Left renal cortex interstitium (tissue), 4 donors: ENCODE data around the gene DSG2. TPM values are rescaled to one million over a fixed set of nuclear protein-coding genes. Genes with fewer than 3 reads are reported as not detected.
"Not testable (repeated sequence)": the region's sequence is repeated elsewhere in the genome, so short reads cannot be mapped to it uniquely, and the experiment has no call there.

Source experiments
- DNase-seq, 4 donors: peaks; one replicate each; pipeline ENCODE4 v3.0.0-alpha.2; 2013; ENCODE audit warnings: low read depth in 4 of 4, low spot score in 2 of 4, missing footprints in 1 of 4
- polyA plus RNA-seq, 4 donors: library from polyadenylated mRNA; unstranded; fragments of 120-200 nt; gene quantifications; one replicate each; pipeline ENCODE4 v1.2.1, GENCODE V29; 2013; ENCODE audit not compliant: insufficient read length in 4 of 4

DSG2 gene
- polyA plus RNA-seq = 10 to 100 TPM; 42.4 to 55.5 (median 47.5) TPM

DNA sequence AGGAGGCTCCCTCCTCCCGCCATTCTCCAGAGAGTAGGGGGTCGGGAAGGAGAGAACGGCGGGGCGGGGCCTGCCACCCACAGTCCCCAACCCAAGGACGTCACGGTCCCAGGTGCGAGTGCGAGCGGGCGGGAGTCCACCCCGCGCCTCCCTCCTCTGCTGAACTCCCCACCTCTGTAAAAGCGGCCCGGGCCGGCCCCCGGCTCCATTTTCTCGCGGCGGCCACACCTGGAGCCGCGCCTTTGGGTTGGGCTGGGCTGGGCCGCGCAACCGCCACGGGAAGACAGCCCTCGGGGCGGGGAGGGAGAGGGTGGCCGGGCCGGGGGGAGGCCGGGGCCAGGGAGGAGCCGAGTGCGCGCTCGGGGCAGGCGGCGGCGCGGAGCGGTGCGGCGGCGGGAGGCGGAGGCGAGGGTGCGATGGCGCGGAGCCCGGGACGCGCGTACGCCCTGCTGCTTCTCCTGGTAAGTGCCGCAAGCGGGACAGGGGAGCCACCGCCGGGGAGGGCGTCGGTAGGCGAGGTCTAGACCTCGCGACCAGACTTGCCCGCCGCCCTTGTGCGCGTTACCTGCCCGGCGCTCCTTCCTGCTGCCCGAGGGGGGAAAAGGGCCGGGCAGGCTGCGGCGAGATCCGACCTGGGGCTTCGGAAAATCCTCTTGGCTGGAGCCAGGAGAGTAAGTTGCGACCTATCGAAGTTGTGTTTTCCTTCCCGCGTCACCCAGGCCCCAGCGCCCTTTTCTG is at the start of gene DSG2:
TSS of gene DSG2 (plus strand) at position 342 of the 738 bp plus-strand sequence. CDS start at position 417, 75 bp downstream.
- peak; percentile 23 to 42 (median 30) for DNase-seq

DNA sequence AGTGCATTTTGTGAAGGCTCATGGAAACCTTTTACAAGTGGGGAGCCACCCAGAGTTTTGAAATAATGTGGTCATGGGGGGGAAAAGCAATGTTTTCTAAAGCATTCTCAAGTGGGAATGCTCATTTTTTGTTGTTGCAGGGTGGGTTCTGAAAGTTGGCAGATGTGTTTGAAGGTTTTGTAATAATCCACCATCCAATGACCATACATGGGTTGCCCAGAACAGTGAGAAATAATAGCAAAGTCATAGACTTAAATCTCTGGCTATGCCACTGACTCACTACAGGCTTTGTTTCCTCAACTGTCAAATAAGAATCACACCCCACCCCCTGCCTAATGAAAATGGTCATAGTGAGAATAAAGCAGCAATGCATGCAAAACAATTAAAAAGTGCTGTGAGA is 47.6 kb upstream of the DSG2 start:
- DNase-seq = no peak

DNA sequence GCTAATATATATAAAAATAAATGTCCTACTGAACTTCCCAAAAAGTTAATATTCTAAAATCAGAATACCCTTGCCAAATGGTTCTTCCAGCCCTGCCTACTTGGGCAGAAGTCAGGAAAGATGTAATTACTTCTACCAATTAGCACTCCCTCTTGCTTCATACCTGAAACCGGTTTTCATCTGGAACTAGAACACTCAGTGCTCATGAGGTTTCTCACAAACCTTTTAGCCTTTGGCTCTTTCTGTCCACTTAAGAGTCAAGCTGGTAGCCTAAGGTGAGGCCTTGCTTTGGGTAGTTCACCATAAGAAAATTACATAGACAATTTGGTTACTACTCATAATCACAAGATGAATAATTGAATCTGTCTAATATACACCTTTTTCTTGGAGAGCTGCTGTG is 46.4 kb upstream of the DSG2 start:
- DNase-seq = no peak

DNA sequence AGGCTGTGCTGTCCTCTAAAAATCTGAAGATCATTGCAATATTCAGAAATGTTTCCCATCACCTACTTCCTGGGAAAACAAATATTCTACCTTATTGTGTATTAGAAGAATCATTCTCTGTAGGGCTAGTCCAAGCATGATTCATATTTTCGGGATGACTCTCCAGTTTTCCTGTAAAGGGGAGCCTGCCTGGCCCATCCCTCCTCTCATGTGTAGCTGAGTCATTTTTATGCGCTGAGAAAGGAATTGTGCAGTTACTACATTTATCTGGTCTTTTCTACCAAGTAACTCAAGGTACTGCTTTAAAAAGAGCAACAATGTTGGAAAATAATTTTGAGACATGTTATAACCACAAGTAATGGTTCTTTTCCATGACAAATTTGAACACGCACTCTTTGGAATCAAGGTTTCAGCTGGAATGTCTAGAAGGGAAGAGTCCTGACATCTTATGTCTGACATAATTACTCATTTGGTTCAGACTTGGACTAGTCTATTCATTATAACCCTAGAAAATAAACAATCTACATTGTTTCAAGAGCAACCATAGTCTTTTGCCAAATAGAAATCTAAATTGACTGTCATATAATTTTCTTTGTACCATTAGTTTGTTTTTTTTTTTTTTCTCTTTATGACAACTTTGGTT is 43.8 kb upstream of the DSG2 start:
- no peak for DNase-seq

DNA sequence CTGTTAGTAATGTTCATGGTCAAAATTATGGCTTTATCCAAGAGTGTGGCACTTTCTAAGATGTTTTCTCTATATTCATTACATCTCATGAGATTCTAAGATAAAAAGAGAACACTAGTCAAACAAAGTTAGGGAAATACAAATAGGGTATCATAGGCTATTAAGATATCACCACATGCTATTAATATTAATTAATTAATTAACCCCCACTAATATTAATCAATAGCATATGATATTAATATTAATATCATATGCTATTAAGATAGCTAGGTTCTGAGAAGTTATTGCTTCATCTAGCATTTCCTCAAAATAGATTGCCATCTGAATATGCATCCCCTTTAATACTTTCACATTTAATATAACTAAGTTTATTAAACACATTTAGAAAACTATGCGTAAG is 28.3 kb upstream of the DSG2 start:
- no peak for DNase-seq

DNA sequence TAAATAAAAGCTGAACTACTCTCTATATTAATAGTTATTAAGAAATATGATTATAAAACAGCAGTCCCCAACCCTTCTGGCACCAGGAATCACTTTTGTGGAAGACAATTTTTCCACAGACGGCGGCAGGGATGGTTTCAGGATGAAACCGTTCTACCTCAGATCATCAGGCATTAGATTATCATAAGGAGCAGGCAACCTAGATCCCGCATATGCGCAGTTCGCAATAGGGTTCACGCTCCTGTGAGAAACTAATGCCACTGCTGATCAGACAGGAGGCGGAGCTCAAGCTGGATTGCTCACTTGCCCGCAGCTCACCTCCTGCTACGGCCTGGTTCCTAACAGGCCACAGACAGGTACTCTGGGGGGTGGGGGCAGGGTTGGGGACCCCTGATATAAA is 19.3 kb upstream of the DSG2 start:
- no peak for DNase-seq

DNA sequence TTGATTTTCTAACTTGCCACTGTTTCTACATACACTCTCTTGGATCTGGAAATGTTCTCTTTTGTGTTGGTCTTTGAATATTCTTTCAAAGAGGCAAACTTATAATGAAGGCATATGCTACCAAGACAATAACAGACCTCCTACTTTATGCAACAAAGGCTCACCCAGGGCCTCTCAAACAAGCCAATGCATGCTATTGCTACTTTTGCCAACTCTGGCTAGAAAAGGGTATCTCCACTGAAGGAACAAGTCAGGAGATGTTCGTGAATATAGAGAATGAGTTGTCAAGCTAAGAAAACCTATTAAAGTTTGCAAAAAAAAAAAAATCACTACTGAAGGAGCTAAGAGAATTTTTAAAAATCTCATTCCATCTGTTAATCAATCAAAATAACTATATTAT is 15.9 kb upstream of the DSG2 start:
- DNase-seq = no peak

DNA sequence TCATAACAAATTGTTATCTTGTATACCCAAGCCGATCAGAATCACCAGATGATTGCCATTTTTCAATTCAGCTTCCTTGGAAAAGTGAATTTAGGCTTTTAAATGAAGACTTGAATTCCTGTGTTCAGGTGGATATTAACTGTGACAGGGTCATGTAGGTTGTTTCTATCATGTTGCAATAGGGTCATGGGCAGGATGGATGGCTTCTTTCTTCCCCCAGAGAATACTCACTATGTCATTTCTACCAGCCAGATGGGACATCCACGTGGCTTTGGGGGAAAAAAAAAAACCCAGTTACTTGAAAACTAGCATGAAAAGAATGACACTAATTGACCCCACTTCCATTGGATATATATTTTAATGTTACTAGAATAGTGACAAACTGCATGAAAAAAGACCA is 14.6 kb upstream of the DSG2 start:
- DNase-seq = no peak

DNA sequence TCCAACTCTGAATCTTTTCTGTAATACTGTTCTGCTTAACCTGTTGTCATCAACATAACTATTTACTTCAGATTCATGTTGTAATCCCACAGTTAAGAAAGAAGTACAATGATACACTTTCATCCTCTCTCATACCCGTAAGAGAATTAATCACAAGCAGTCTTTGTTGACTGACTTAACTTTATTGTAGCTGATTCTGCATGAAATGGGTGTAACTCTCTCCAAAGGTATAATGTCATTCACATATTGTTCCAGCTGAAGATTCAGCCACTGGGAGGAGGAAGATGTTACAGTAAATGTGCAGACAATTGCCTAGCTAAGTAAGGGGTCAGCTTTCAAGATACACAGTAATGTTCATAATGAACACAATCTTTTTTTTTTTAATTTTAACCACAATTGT is 13.5 kb upstream of the DSG2 start:
- DNase-seq = no peak

DNA sequence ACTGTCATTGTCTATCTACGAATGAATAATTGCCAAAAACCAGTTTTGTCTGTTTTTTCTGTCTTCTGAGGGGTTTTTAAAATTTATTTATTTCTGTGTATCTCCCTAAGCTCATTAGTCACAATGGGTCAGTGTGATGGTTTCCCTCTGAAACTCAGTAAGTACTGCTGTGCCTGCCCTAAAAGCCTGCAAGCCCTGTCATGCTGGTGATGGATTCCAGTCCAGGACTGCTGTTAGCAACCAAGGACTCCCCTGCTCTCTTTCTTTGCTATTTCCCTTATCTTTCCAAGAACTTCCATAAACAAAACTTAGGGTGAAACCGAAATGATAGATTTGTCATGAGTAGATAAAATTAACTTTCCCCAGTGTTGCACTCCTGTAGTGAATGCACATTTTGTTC is 11.8 kb upstream of the DSG2 start:
- no peak for DNase-seq

DNA sequence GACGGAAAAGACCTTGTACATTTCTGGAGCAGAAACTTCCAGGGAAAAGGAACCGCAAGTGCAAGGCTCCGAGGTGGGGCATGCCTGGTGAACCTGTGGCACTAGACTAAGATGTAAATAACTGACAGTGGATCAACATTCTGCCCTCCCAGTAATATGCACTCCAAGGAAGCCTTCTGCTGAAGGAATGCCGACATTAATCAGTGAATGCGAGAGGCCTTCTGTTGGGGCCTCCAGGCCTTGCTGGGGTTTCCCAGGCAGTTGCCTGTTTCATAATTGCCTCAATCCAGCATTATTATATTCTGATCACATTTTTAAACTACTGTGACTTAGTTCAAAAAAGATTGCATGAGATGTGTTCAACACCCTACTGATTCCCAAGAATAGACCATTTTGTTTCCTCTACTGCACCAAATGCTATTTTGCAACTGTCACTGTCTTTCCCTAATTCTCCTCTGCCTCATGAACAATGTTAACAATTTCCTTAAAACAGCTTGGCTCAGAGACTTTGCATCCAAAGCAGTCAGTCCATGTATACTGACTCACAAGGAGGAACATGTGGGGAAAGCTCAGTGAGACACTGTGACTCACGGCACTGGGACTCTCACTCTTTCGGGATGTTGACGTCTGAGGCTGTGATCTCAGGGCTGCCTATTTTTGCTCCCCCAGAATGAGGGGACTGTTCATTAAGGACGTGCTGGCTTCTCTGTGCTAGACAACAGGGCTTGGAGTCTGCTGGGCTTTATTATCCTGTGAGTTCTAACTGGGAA is 10.5 kb upstream of the DSG2 start:
- DNase-seq = no peak

DNA sequence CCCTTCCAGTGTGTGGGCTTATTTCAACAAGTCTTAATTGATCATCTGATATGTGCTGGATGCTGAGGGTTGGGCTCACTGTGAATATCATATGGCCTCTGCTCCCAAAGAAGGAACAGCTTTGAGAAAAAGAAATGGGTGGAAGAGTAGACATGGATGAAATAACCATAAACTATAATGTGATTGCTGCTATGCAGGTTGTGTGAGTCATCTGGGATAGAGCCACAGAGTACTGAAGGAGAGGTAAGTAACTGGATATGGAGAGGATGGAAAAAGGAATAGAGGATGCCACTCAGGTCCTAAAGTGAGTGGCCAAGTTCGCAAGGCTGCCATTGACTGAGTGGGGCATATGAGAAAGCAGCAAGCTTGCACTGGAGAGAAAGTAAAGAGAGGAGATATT is 8.7 kb upstream of the DSG2 start:
- no peak for DNase-seq

DNA sequence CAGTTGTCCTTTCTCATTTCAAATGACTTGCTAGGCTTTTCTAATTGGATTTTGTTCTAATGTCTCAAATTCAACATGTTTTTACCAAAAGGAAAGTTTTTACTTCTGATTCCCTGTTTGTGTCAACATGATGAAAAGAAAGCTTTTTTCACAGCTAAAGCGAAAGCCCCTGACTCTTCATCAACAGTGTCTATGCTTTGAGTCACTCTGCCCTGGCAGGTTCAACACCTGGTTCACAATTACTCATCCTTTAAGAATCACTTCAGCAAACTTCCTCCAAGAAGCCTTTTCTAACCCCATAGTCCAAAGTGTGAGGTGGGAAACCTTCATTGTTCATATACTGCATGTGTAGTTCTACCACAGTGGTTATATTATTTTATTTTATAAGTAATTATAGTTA is 7.6 kb upstream of the DSG2 start:
- no peak for DNase-seq

DNA sequence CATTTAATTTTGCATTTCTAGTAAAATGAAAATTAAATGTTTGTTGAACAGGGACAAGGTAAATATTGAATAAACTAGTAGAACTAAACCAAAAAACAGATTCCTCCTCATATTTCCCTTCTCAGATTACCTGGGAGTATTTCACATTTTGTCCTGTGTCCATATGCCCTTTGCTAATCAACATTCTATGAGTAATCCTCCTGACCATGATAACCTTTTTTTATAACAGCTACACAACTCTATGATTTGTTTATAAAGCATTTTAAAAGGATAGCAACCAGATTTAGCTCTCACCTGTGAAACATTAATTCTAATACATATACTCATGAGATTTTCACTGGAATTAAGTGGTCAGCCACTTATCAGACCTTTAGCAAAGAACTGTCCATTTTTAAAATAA is 7.1 kb upstream of the DSG2 start:
- DNase-seq = no peak

DNA sequence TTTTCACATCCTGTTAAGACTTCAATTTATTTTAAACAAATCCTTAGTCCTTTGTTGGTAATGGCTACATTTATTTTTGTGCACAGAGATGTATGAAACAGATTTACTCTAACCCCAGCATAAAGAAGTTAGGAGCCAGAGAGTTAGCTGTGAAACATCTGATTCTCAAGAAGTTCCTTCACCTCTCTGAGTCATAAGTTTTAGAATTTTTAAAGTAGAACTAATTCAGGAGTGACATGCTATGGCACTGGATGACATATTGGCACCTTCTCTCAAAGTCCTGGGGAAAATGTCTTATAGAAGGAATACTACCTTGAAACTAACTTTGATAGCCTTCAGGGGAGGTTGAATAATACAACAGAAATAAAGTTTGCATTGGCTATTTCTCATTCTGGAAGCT is 6.4 kb upstream of the DSG2 start:
- no peak for DNase-seq

DNA sequence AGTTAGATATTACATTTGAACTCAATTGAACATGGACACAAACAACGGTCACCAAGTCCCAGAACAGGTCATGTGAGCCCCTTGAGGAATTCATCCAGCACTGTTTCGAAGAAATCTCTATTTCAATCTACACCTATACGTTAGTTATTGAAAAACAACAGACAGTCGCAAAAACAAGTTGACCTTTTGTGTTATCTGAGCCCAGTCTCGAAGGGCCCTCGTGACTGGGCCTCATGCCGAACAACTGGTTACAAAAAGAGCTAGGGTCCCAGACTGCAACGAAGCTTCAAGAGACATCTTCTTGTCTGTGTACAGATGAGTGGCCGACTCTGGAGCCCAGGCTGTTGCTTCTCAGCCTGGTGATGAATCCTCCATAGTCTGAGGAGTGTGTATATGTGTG is 5.3 kb upstream of the DSG2 start:
- no peak for DNase-seq

DNA sequence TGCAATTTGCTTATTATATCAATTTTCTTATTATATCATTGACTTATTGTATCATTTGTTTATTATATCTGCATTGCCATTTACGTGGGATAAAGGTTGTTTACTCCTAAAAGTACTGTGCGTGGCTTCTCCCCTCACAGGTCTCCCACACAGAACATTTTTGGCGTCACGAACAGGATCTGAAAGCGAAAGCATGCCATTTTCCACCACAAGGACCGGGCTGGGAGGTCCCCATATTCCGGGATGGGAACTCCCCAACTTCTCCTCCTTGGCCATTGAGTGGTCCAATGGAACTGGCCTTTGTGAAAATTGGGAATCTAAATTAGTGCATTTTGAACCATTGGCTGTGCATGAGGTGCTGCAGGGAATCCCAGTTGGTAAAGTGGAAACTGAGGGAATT is 4.8 kb upstream of the DSG2 start:
- no peak for DNase-seq

DNA sequence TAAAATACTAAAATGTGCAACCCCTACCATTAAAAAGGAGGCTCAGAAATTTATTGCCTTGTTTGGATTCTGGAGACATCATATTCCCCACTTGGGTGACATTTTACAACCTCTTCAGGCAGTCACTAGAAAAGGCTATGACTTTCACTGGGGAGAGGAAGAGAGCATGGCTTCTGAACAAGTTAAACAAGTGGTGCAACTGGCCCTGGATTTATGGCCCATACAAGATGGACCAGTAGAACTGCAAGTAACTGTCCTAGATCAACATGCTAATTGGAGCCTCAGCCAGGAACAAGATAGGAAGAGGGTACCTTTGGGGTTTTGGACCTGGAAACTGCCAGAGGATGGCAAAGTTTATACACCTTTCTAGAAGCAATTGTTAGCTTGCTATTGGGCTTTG is 4.0 kb upstream of the DSG2 start:
- no peak for DNase-seq

DNA sequence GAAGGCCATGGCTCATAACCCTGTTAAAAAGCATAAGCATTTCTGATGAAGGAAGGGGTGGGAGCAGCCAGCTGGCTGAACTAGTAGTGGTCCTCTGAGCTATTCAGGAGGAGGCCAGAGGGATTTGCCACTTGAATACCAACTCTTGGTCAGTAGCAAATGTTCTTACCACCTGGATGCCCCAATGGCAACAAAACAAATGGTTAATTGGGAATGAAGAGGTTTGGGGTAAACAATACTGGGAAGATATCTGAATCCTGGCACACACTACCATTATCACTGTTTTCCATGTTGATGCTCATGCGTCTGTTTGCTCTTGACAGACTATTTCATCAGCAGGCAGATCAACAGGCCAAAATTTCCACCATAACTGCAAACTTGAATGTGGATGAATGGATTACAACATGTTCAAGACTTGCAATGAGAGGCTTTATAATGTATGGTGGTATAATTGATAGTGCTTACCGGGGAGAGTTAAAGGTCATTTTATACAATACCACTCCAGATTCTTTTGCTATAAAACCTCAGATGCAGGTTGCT is 3.2 kb upstream of the DSG2 start:
- not testable (repeated sequence) for DNase-seq

DNA sequence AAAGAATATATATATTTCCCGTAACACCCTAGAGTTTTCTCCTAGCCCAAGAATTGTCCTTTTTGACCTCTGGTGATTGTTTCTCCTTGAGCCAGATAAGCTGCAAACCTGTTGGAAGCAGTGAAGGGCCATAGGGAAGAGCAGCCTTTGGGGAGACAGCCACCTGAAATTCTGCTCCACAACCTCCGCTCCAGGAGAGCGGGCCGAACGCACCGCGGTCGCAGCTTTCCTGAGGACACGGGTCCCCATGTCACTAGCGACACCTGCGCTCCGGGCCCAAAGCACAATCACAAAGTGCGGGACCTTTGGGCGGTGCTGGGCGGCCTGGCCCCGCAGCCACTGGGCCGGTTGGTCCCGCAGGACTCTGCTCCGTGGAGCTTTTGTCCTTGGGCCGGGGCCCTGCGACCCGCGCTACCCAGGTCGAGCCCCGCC is 557 bp upstream of the DSG2 start:
- peak in 2 of 4 donors; percentile 3 to 21 for DNase-seq
